HG02798 (cell line): Measurements from ENCODE around the gene FAM83G.
"Not testable (repeated sequence)": the region's sequence is repeated elsewhere in the genome, so short reads cannot be mapped to it uniquely, and the experiment has no call there.

Source experiments
- ATAC-seq: cut with Tn5 transposase; IDR thresholded peaks from one replicate; pipeline ENCODE4 v1.9.1; 2021; ENCODE audit warnings: mild to moderate bottlenecking; ENCODE audit not compliant: unreplicated experiment, poor library complexity

Gene FAM83G

GRCh38 chr17:18928628-18929125 lies 75.9 kb downstream of the FAM83G start:
- ATAC-seq = no peak

- no peak for ATAC-seq
Observed at GRCh38 chr17:18925187-18925586, 79.4 kb downstream of the FAM83G start.

DNA sequence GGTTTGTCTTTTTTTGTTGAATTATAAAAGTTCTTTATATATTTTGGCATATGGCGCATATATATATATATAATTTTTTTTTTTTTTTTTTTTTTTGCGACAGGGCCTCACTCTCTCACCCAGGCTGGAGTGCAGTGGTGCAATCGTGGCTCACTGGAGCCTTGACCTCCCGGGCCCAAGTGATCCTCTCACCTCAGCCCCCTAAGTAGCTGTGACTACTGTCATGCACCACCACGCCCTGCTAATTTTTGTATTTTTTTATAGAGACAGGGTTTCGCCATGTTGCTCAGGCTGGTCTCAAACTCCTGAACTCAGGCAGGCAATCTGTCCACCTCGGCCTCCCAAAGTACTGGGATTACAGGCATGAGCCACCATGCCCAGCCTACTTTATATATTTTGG lies 82.0 kb downstream of the FAM83G start:
- not testable (repeated sequence) for ATAC-seq

- ATAC-seq = peak; percentile 70
Observed at GRCh38 chr17:18921912-18922451, 82.6 kb downstream of the FAM83G start.

- ATAC-seq = no peak
Observed at GRCh38 chr17:18921485-18921884, 83.1 kb downstream of the FAM83G start.

- no peak for ATAC-seq
Observed at GRCh38 chr17:18920911-18921441, 83.6 kb downstream of the FAM83G start.

DNA sequence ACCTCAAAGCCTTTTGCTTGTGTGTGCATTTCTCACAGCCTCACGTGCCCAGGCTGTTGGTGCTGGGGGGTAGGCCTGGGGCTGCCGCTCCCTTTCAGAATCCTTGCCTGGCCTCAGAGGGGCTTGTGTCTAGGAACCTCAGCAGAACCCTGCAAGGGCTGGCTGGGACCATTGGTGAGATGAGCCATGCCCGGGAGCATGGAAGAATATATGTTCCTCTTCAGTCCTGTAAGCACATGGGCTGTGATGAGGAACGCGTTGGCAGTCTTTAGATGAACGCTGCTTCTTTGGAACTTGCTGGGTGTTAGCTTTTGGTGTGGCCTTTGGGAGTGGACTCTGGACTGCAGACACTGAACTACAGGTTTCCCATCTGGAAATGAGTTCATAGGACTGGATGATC lies 84.6 kb downstream of the FAM83G start:
- no peak for ATAC-seq
